NB4 (cell line): ENCODE measurements around the gene MMP23B.

Source experiments
- CTCF ChIP-seq: IDR thresholded peaks from one replicate; pipeline ENCODE4 v1.5.1; 2012; ENCODE audit warnings: low read depth, low read length
- MAX ChIP-seq: IDR thresholded peaks from 2 replicates; pipeline ENCODE4 v1.6.1; 2011; ENCODE audit warnings: low read depth, low read length

- TF ChIP-seq CTCF (no peak), MAX (no peak)
These were observed 9.2 kb upstream of the MMP23B start for GRCh38 chr1:1622788-1623094.
